Thyroid gland (tissue), 4 donors: ENCODE measurements around the gene SMIM35.

Source experiments
- POLR2A ChIP-seq, 2 donors: fragments of 450-650 bp; IDR thresholded peaks; one replicate each; pipeline ENCODE4 v1.6.1; 2017; ENCODE audit warnings: antibody characterized with exemption in 2 of 2, mild to moderate bottlenecking in 2 of 2, moderate library complexity in 1 of 2
- TF ChIP-seq, protein P1 (sequence below), 6 experiments: fragments of 200-600 bp in 3 of 6; fragments of 450-650 bp in 3 of 6; sonication (generic) in 3 of 6; IDR thresholded peaks; one replicate each; pipeline ENCODE4 v1.5.1; 2016 to 2019; ENCODE audit warnings: antibody characterized with exemption in 6 of 6, mild to moderate bottlenecking in 2 of 6, inconsistent platforms in 1 of 6, moderate library complexity in 1 of 6

DNA sequence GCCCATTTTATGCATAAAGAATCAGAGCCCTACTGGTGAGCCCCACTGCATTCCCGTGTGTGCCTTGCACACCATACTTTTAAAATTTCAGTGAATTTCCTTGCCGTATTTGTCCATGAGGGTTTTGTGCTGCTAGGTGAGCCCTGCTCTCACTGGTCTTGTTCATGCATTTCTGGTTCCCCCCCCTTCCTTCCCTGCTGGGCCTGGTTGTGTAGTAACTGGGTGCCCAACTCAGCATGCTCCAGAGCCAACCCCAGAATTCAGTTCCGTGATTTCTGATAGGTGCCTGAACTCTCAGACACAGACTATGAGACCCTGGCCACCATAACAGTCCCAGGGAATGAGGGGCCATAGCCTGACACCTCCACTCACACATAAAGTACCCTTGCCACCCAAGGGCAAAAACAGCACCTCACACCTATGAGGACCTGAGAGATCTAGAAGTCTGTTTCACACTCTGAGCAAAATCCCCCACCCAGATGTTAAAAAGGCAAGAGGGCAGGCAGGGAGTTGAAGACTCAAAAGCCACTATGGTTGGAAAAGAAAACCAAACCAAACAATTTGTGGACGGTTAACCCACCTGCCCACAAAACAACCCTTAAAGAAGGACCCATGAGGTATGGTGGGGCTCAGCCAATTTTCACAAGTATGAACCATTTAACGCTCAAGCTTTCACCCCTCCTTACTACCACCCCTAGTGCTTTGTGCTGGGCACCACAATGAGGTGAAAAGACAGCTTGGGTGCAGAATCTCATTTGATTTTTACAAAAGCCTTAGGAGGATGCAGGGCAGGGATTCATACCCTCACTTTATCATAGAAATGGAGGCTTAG, 117.4 kb downstream of the SMIM35 start:
- TF ChIP-seq POLR2A (IDR thresholded peaks at IDR 0.05): no peak
- TF ChIP-seq, protein P1, sequence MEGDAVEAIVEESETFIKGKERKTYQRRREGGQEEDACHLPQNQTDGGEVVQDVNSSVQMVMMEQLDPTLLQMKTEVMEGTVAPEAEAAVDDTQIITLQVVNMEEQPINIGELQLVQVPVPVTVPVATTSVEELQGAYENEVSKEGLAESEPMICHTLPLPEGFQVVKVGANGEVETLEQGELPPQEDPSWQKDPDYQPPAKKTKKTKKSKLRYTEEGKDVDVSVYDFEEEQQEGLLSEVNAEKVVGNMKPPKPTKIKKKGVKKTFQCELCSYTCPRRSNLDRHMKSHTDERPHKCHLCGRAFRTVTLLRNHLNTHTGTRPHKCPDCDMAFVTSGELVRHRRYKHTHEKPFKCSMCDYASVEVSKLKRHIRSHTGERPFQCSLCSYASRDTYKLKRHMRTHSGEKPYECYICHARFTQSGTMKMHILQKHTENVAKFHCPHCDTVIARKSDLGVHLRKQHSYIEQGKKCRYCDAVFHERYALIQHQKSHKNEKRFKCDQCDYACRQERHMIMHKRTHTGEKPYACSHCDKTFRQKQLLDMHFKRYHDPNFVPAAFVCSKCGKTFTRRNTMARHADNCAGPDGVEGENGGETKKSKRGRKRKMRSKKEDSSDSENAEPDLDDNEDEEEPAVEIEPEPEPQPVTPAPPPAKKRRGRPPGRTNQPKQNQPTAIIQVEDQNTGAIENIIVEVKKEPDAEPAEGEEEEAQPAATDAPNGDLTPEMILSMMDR (IDR thresholded peaks at IDR 0.05): no peak
